NCI-H2196 treated with DMSO at 0.1 percent for 48 hours (cell line): ENCODE measurements around the gene SPHK1.

Experiments
- DNase-seq: peaks from one replicate; lab custom pipeline; 2025; ENCODE audit not compliant: unreplicated experiment; lab: John Stamatoyannopoulos, UW

SPHK1 gene

DNA sequence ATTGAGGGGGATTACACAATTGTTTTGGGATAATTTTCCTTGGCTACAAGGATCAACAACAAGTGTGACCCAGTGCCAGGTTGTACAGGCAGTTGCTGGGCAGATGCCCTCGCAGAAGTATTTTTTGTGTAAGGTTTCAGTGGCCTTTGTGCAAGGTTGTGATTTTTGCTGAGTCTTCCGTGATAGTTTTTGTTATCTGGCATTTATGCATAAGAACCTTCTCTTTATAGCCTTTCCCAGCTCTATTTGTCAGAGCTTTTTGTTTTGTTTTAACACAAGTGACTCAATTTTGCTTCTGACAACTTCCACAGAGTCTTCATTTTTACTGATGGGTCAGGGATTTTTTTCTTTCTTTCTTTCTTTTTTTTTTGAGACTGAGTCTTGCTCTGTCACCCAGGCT, 23.9 kb upstream of the SPHK1 start:
- no peak for DNase-seq

DNA sequence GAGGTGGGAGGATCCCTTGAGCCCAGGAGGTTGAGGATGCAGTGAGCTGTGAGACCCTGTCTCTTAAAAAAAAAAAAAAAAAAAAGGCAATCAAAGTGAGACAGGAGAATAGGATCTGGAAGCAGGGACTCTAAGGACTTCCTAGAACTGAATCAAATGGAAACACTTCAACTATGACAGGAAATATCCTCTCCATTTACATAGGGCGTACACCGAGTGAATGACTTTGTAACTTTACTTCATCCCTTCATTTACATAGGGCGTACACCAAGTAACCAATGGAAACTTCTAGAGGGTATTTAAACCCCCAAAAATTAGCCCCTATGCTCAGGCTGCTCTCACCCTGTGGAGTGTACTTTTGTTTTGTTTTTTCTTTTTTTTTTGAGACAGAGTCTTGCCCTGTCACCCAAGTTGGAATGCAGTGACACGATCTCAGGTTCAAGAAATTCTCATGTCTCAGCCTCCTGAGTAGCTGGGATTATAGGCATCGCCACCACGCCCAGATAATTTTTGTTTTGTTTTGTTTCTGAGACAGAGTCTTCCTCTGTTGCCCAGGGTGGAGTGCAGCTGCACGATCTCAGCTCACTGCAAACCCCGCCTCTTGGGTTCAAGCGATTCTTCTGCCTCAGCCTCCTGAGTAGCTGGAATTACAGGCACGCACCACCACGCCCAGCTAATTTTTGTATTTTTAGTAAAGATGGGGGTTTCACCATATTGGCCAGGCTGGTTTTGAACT, 21.1 kb upstream of the SPHK1 start:
- DNase-seq: no peak

DNA sequence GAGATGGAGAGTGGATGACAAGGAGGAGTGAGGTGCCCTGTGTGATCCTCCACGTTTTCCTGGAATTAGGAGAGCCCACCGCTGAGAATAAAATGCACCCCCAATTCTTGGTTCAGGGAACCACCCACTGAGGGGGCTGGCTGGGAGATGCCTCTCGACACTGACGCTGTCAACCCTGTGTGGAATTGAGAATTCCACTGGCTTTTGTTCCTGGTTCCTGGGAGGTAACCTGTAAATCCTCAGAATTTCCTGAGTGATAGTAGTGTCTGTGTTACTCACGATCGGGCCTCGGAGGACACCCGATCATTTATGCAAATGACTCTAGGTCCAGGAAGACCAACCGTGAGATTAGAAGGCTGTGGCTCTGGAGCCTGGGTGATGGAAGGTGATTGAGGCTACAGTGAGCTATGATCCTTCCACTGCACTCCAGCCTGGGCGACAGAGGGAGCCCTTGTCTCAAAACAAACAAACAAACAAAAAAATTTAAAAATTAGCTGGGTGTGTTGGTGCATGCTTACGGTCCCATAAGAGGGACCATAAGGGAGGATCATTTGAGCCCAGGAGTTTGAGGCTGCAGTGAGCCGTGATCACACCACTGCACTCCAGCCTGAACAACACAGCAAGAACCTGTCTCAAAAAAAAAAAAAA, 19.0 kb upstream of the SPHK1 start:
- DNase-seq: no peak

DNA sequence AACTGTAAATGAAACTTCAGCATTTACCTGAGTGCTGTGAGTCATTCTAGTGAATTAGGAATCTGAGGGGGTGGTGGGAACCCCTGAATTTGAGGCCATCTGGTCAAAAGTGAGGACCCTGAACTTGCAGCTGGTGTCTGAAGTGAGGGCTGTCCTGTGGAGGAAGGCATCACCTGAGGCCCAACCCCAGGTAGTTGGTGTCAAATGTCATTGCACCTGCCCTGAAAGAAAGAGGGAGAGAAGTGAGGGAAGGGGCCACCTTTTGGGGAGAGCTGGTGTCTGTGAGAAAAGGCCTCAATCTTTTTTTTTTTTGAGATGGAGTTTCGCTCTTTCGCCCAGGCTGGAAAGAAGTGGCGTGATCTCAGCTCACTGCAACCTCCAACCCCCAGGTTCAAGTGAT, 18.2 kb upstream of the SPHK1 start:
- no peak for DNase-seq

DNA sequence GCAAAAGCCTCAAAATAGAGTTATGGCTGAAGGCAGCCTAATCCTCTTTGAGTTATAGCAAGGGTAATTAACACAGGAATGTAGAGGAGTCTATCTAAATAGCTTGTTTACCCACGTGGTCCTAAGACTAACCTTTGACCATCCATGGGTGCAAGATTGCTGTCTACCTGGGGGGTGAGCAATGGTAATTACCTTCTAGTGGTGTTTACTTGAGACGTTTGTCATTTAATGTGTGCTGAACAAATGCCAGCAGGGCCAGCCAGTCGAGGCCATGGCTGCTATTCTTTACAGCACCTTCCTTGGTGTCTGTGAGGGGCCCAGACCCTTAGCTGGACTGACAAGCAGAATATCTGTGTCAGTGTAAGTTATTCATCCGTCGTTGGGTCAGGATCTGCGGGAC, 16.8 kb upstream of the SPHK1 start:
- DNase-seq: no peak

DNA sequence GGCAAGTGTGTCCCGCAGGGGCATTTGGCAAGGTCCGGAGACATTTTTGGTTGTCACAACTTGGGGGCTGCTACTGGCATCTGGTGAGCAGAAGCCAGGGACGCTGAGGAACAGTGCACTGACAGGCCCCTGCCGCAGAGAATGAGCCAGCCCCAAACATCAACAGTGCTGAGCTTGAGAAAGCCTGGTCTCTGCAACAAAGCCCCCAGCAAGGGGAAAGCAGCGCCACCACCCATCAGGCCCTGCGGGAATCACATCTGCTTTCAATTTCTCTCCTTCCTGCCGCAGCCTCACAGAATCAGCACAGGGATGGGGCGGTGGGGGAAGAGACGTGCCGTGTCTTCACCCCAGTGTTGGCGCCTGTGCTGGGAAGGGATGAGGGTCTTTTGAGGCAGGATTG, 15.9 kb upstream of the SPHK1 start:
- no peak for DNase-seq

DNA sequence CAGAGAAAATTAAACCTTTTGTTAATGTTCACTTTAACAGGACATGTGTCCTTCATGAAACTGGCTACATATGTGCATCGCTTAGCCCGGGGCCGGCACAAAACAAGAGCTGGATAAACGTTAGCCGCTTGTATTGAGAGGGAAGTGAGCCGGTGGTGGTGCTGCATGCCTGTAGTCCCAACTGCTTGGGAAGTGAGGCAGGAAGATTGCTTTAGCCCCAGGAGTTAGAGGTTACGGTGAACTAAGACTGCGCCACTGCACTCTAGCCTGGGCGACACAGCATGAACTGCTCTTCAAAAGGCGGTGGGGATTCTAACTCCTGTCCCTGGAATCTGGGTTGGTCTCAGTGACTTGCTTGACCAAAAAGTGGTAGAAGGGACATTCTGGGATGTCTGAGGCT, 15.0 kb upstream of the SPHK1 start:
- no peak for DNase-seq

DNA sequence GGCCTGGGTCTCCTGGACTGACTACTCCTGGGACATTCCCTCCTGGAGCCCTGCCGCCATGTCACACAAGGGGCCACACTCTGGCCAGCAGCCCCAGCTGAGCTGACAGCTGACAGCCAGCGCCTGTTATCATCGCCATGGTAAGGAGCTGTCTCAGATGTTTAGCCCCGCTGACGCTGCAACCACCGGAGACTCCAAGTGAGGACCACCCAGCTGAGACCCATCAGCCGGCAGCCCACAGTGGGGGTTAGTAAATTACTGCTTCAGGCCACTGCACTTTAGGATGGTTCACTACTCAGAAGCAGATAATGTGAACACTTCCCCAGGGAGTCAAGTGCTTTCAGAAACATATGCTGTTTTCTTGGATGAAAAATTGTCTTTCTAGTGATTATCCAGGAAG, 14.6 kb upstream of the SPHK1 start:
- DNase-seq: no peak

DNA sequence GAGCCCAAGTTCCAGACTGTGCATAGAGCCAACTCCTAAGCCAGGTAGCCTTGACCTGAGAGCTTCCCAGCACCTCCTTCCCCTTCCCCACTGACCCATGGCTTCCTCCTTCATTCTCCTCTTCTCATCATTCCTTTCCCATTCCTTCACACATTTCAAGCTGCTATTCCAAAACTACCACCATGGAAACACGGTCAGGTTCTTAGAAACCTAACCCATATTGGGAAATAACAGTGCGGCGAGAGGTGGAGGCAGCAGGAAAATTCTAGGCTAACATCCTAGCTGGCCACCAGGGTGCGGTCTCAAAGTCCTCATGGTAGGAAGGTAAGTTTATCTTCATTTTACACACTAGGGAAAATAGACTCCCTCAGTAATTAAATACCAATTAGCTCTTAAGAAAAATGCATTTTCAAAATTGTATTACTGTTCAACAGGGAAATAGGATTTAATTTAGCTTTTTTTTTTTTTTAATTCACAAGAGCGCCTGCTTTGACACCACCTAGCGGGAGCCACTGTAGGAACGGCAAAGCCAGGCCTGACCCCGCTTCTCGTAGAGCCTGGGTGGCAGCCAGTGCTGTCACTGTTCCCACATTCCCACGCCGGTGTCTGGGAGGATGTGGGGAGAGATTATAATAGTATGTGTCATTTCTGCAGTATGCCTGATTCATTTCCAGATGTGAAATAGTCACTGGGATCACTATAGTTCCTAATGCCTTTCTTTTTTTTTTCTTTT, 14.0 kb upstream of the SPHK1 start:
- DNase-seq: no peak

DNA sequence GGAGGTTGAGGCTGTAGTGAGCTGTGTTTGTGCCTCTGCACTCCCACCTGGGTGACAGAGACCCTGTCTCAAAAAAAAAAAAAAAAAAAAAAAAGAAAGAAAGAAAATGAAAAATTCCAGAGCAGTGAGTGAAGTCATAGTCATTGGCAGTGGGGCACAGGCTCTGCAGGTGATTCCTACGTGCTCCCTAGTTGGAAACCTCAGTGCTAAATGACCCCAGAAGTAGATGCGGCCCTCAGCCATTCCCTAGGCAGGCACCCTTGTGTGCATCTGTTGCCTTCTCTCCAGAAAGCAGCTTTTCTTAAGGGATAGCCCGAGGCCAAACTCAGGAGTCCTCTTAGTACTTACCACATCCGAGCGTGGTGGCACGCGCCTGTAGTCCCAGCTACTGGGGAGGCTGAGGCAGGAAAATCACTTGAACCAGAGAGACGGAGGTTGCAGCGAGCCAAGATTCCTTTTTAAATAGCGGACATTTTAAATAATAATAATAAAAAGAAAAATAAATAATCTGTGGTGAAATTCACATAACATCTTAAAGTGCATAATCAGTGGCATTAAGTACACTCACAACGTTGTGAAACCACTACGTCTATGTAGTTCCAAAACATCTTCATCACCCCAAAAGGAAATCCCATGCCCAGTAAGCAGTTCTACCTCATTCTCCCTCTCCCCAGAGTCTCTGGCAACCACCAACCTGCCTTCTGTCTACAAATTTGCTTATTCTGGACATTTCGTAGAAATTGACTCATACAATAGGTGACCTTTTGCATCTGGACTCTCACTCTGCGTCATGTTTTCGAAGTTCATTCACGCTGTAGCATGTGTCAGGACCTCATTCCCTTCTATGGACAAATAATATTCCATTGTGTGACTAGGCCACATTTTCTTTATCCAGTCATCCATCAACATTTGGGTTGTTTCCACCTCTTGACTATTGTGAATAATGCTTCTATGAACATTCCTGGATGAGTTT, 12.5 kb upstream of the SPHK1 start:
- no peak for DNase-seq

DNA sequence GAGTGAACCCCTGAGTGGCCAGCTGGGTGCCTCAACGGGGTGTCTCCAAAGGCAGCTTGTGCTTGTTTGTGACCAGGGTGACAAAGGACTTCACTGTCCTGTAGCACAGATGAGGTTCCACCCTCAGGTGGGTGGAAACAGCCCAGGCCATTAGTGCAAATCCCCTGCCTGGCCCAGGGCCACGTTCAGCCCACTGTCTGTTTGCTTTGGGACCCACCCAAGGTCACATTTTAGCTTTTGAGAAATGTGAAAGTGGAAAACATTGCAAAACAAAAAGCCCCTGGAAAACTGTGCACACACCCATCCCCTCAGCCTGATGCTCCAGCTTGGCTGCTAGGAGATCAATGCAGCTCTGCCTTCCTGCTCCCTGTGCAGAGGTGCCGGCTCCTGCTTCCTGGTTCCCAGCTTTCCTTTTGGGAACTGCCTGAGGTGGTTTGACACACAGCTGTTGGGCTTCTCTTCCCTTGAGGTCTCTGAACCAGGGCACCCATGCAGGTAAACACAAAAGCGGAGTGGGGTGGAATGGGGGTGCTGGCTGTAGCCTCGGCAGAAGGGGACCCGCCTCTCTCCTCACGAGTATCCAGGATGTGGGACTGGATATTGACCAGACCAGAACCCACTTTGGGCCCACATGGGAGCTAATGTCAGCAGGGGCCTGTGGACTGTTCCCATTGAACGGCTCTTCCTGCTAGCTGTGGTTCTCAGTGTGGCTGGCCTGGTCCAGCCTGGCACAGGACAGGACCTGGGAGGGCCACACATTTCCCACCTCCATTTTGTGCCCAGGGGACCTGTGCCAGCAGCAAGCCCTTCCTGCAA, 7.9 kb upstream of the SPHK1 start:
- DNase-seq: no peak

DNA sequence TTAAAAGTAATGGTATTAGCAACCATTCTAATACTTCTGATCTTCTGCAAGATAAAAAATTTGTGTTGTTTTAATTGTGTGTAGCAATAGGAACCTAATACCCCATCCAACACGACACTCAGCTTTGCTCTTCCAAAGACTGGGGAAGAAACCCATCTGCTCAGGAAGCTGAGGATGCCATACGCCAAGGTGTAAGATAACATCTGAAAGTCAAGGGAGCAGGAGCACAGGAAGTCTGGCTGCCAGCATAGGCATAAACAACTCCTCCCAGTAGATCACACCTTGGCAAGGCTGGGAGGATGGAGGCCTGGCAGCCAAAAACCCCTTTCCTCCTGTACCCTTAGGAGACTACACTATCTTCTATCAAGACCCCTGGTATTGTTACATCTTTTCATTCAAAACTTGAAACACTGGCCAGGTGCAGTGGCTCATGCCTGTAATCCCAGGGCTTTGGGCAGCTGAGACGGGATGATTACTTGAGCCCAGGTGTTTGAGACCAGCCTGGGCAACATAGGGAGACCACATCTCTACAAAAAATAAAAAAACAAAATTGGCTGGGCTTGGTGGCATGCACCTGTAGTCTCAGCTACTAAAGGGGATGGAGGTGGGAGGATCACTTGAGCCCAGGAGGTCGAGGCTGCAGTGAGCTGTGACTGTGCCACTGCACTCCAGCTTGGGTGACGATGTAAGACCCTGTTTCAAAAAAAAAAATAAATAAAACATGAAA, 5.7 kb upstream of the SPHK1 start:
- no peak for DNase-seq

DNA sequence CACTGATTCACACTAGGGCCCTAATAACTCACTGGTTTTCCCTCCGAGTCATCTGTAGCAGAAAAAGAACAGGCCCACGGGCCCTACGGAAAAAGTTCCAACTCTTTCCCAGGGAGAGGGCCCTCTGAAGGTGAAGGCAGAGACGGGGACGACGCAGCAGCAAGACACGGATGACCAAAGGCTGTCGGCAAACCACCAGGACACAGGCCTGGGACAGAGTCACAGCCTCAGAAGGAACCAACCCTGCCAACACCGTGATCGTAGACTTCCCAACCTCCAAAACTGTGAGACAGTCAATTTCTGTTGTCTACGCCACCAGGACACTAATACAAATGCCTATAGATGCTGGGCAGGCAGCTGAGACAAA, 5.2 kb upstream of the SPHK1 start:
- DNase-seq: no peak

DNA sequence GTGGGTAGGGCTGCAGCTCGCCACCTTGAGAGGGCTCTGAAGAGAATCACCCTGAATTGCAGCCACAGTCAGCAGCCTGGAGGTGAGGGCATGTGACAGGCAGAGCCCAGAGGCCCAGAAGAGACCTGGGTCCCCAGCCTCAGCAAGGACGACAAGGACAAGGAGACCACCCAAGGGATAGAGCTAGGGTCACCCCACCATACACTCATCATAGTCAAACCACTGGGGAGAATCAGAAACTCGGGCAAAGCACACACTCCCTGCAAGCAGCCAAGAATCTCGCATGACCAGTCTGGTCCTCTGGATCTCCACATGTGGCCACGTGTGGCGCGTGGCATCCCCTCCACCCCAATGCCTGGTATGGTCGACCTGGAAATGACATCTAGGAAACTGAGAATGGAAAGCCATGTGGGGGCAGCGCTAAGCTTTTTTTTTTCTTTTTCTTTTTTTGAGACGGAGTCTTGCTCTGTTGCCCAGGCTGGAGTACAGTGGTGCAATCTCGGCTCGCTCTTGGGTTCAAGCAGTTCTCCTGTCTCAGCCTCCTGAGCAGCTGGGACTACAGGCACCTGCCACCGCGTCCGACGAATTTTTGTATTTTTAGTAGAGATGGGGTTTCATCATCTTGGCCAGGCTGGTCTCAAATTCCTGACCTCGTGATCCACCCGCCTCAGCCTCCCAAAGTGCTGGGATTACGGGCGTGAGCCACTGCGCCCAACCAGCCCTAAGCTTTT, 4.6 kb upstream of the SPHK1 start:
- DNase-seq: no peak

DNA sequence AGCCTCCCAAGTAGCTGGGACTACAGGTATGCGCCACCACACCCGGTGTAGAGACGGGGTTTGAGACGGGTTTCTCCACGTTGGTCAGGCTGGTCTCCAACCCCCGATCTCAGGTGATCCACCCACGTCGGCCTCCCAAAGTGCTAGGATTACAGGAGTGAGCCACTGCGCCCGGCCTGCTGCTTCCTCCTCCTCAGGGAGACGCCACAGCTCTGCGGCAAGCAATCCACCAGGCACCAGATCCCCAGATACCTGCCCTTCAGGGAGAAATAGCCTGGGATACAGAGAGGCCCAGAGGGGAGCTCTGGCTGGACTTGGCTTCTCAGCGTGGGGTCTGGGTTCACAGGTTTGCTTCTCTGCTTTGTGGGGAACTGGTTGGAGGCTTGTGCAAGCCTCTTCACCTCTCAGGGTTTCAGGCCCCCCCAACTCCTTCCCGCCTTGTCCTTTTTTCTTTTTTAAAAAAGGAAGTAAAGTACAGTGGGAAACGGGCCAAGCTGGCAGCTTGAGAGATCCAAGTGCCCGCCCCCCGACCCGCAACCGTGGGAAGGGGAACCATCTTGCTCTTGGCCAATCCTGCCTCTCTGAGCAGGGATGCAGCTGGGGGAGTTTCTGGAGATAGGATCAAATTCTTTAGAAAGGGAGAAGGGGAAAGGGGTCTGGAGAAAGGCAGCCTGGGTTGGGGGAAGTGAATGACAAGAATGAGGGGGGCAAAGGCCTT, 2.6 kb upstream of the SPHK1 start:
- no peak for DNase-seq

DNA sequence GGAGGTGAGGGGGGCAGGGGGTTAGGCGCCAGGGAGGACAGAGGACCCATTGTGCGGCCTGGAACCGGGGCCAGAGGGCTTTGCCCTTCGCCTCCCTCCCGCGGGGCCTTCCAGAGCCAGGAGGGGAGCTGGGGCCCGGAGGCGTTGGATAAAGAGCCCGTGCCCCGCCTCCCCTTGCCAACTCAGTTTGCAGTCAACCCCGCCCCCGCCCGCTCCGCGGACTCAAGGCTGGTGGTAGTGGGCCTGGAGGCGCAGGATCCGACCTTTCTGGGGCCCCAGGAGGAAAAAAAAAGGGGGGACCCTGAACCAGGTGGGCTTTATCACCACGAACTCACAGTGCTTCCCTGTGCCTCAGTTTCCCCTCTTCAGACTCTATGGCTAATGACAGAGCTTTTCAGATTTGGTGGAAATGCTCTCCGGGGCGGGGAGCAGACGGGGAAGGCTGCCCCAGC, 2.0 kb upstream of the SPHK1 start:
- DNase-seq: no peak

DNA sequence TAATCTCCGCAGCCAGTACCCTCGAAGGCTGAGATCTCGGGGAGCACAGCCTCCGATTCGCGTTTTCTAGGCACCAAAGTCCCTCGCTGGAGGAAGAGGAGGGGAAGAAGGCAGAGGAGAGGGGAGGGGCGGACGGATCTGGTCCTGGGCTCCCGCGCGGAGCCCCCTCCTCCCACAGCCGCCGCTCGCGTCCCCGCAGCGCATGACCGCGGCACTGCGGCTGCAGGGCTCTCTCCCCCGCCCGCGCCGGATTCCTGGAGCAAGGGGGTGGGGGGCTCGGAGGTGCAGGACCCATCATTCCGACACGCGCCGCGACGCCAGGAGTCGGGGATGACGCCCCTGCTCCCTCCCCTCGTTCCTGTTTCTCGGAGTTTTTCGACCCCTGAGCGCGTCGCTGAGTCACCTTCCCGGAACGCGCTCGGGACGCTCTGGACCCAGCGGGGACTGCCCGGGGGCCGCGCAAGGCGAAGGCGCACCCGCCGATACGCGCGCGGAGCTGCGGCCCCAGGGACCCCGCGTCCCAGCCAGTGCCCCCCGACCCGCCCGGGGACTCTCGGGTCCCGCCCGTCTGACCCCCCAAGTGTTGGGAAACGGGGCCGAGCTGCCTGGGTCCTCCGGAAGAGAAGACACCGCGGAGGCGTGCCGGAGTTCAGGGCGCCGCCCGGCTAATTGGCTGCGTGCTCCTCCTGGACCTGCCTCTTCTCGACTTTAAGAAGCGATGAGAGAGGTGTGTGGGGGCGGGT, 1.4 kb upstream of the SPHK1 start:
- no peak for DNase-seq
